ENCODE results near the gene AKAP8.

DNA sequence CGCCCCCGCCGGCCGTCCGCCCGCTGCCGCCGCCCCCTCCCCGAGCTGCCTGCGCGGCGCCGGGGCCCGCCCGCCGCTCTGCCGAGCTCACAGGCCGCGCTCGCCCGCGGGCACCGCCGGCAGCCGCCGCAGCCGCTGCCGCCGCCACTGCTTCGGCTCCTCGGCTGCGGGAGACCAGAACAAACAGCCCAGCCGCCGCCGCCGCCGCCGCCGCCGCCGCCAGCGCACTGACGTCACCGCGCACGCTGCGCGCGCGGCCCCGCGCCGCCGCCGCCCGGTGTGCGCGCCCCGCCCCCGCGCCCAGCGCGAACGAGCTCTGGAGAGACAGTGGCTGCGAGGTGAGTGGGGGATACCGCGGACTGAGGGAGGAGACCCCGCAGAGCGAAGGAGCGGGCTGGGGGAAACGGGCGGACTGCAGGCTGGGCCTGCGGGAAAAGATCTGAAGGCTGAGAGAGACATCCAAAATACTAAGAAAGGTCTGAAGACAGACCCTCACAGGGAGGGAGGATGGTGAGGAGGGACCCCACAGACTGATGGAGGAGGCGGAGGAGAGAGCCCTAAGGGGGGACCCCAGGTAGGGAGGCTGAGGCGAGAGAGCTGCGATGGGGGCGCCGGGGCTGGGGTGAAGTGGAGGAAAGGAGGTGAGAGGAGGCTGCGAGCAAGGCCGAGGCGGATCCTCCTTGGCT is 47.1 kb downstream of the AKAP8 start, which contains the start of gene BRD4:
- TF ChIP-seq CTCF (IDR thresholded peaks at IDR 0.05) (no peak), ZFX (IDR thresholded peaks at IDR 0.05; ENCODE audit: borderline replicate concordance) (no peak)

Data from 22Rv1 (cell line).